HUES64 (cell line): ENCODE results near the gene ATAD3C.
A peak's percentile ranks its signal among the peaks of the same experiment; 100 is the strongest.
"Not testable (repeated sequence)": the region's sequence is repeated elsewhere in the genome, so short reads cannot be mapped to it uniquely, and the experiment has no call there.

ENCODE experiments used
- H3K27ac ChIP-seq: 2 replicates; pipeline ENCODE4 v1.7.0; 2013; ENCODE audit warnings: low read depth, low read length, inconsistent platforms
- H3K27me3 ChIP-seq: 2 replicates; pipeline ENCODE4 v1.6.1; 2013; ENCODE audit warnings: mild to moderate bottlenecking, low read length; ENCODE audit not compliant: insufficient read depth
- H3K36me3 ChIP-seq: 2 replicates; pipeline ENCODE4 v1.6.1; 2013; ENCODE audit warnings: mild to moderate bottlenecking, low read length; ENCODE audit not compliant: insufficient read depth
- H3K4me1 ChIP-seq: 2 replicates; pipeline ENCODE4 v1.6.1; 2013; ENCODE audit warnings: mild to moderate bottlenecking, low read length, moderate library complexity; ENCODE audit not compliant: insufficient read depth
- H3K4me3 ChIP-seq: 2 replicates; pipeline ENCODE4 v1.5.1; 2013; ENCODE audit warnings: mild to moderate bottlenecking, low read length, moderate library complexity
- H3K9ac ChIP-seq: 2 replicates; pipeline ENCODE4 v1.6.1; 2013; ENCODE audit warnings: mild to moderate bottlenecking, low read depth, low read length
- H3K9me3 ChIP-seq: 2 replicates; pipeline ENCODE4 v1.6.1; 2013; ENCODE audit warnings: low read depth, low read length; ENCODE audit not compliant: insufficient read depth
- WGBS: fragments of 150-250, 120-280 bp; methylation state at CpG from one replicate; pipeline ENCODE4 v1.1.7; 2013; ENCODE audit warnings: missing lambda C conversion rate; 5-methylcytosine and 5-hydroxymethylcytosine counted together

ATAD3C gene

DNA sequence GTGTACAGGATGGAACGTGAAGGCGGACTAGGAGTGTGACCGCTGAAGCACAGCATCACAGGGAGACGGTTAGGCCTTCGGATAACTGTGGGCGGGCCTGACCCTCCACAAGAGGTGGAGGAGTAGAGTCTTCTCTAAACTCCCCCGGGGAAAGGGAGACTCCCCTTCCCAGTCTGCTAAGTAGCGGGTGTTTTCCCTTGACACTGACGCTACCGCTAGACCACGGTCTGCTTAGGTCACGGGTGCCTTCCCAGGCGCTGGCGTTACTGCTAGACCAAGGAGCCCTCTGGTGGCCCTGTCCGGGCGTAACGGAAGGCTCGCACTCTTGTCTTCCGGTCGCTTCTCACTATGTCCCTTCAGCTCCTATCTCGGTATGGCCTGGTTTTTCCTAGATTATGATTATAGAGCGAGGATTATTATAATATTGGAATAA, 55.9 kb downstream of the ATAD3C start:
- H3K4me1 ChIP-seq, H3K27me3 ChIP-seq, H3K27ac ChIP-seq, H3K36me3 ChIP-seq, H3K9ac ChIP-seq, H3K9me3 ChIP-seq: not testable (repeated sequence)
- WGBS: 11% methylated on average over 6 of the region's 22 CpGs
- peak overlapping the region; percentile 33; the same call in 1 of the 2 replicates for H3K4me3 ChIP-seq

- H3K4me3 ChIP-seq, H3K9ac ChIP-seq, H3K36me3 ChIP-seq, H3K27me3 ChIP-seq, H3K4me1 ChIP-seq, H3K9me3 ChIP-seq, H3K27ac ChIP-seq: not testable (repeated sequence)
- 98% methylated on average over 5 of the region's 5 CpGs for WGBS
These were observed 56.3 kb downstream of the ATAD3C start for GRCh38 chr1:1505801-1506200.

- no peak overlapping the region for H3K4me3 ChIP-seq
- H3K9ac ChIP-seq: no peak overlapping the region
- no peak overlapping the region for H3K27ac ChIP-seq
- H3K4me1 ChIP-seq: no peaks in the 10 kb centered on the region
- 94% methylated on average over 4 of the region's 4 CpGs for WGBS
- H3K27me3 ChIP-seq: no peaks in the 10 kb centered on the region
- no peaks in the 10 kb centered on the region for H3K36me3 ChIP-seq
- no peaks in the 10 kb centered on the region for H3K9me3 ChIP-seq
These were observed 57.8 kb downstream of the ATAD3C start for GRCh38 chr1:1507305-1507704.

- H3K9me3 ChIP-seq, H3K27ac ChIP-seq, H3K4me1 ChIP-seq, H3K4me3 ChIP-seq, H3K9ac ChIP-seq, H3K27me3 ChIP-seq, H3K36me3 ChIP-seq: not testable (repeated sequence)
- WGBS: 91% methylated on average over 23 of the region's 34 CpGs
These were observed 59.4 kb downstream of the ATAD3C start for GRCh38 chr1:1508775-1509464.

- WGBS: 92% methylated on average over 17 of the region's 21 CpGs
- H3K4me1 ChIP-seq, H3K36me3 ChIP-seq, H3K27me3 ChIP-seq, H3K9ac ChIP-seq, H3K27ac ChIP-seq, H3K4me3 ChIP-seq, H3K9me3 ChIP-seq: not testable (repeated sequence)
These were observed 60.0 kb downstream of the ATAD3C start for GRCh38 chr1:1509465-1509850.

GRCh38 chr1:1510912-1511532, 61.5 kb downstream of the ATAD3C start:
- Histone ChIP-seq H3K9ac (peak overlapping the region; percentile 93), H3K4me1 (no peaks in the 10 kb centered on the region), H3K4me3 (peak overlapping the region; percentile 86), H3K27me3 (no peaks in the 10 kb centered on the region), H3K36me3 (peaks cover 4% of the 10 kb centered on the region), H3K27ac (peak overlapping the region; percentile 86), H3K9me3 (no peaks in the 10 kb centered on the region)
- 17% methylated on average over 16 of the region's 17 CpGs for WGBS

GRCh38 chr1:1511533-1512285, 62.2 kb downstream of the ATAD3C start, which contains the start of gene ATAD3A:
Gene ATAD3A (plus strand): TSS chr1:1512162. CDS start chr1:1512269, 107 bp downstream.
- under 1% methylated on average over 99 of the region's 99 CpGs for WGBS
- peak within 1 kb of the TSS; percentile 93 for H3K9ac ChIP-seq

DNA sequence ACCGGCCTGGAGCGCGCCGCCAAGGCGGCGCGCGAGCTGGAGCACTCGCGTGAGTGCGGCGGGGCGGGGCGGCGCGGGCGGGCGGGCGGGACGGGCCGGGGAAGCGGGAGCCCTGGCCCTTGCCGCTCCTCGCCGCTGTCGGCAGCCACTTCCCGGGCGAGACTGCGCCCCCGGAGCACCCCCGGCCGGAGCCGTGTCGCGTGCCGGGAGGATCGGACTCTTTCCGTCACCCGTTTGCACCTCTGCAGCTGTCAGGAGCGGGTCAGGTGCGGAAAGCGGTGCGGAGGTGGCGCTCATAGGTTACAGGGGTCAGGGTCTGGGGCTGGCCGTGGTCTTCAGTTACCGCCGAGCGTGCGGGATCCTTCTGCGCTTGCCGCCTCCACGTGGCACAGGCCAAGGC, 62.9 kb downstream of the ATAD3C start:
- not testable (repeated sequence) for H3K4me1 ChIP-seq
- WGBS: under 1% methylated on average over 42 of the region's 52 CpGs
- peak overlapping the region; percentile 57; the same call in 1 of the 2 replicates for H3K9ac ChIP-seq

More at GRCh38 chr1:1511533-1512285, 62.2 kb downstream of the ATAD3C start, which contains the start of gene ATAD3A:
- Histone ChIP-seq H3K27ac (peak within 1 kb of the TSS; percentile 86), H3K27me3 (no peaks in the 10 kb centered on the region), H3K4me3 (peak within 1 kb of the TSS; percentile 86), H3K9me3 (no peaks in the 10 kb centered on the region), H3K4me1 (no peaks in the 10 kb centered on the region), H3K36me3 (peaks cover 6% of the 10 kb centered on the region)

GRCh38 chr1:1513675-1514074, 64.2 kb downstream of the ATAD3C start:
- WGBS: 86% methylated on average over 13 of the region's 18 CpGs

More for the DNA sequence above, 62.9 kb downstream of the ATAD3C start:
- H3K36me3 ChIP-seq, H3K27ac ChIP-seq, H3K9me3 ChIP-seq, H3K27me3 ChIP-seq: not testable (repeated sequence)
- peak overlapping the region; percentile 86 for H3K4me3 ChIP-seq

GRCh38 chr1:1514376-1514775, 64.9 kb downstream of the ATAD3C start:
- not testable (repeated sequence) for H3K9me3 ChIP-seq, H3K27ac ChIP-seq, H3K4me1 ChIP-seq, H3K9ac ChIP-seq, H3K4me3 ChIP-seq, H3K27me3 ChIP-seq
- H3K36me3 ChIP-seq: peaks cover 20% of the 10 kb centered on the region
- 93% methylated on average over 11 of the region's 16 CpGs for WGBS

More at GRCh38 chr1:1513675-1514074, 64.2 kb downstream of the ATAD3C start:
- H3K36me3 ChIP-seq: peaks cover 19% of the 10 kb centered on the region
- H3K4me3 ChIP-seq, H3K9me3 ChIP-seq, H3K27me3 ChIP-seq, H3K27ac ChIP-seq, H3K9ac ChIP-seq, H3K4me1 ChIP-seq: not testable (repeated sequence)

DNA sequence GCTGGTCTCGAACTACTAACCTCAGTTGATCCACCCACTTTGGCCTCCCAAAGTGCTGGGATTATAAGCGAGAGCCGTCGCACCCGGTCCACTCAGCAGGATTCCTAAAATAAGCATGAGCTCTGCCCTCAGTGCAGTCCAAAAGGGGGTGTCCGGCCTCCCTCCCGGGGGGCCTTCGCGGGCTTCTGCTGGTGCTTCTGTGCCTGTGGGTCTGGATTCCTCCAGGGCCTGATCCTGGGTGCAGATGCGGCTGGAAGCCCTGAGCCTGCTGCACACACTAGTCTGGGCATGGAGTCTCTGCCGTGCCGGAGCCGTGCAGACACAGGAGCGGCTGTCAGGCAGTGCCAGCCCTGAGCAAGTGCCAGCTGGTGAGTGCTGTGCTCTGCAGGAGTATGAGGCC, 67.4 kb downstream of the ATAD3C start:
- H3K36me3 ChIP-seq: peaks cover 33% of the 10 kb centered on the region
- H3K4me1 ChIP-seq, H3K9me3 ChIP-seq, H3K9ac ChIP-seq, H3K27me3 ChIP-seq, H3K27ac ChIP-seq, H3K4me3 ChIP-seq: not testable (repeated sequence)
- 97% methylated on average over 14 of the region's 14 CpGs for WGBS
